Measurements from ENCODE around the gene LRRC3C.

The LRRC3C gene

DNA sequence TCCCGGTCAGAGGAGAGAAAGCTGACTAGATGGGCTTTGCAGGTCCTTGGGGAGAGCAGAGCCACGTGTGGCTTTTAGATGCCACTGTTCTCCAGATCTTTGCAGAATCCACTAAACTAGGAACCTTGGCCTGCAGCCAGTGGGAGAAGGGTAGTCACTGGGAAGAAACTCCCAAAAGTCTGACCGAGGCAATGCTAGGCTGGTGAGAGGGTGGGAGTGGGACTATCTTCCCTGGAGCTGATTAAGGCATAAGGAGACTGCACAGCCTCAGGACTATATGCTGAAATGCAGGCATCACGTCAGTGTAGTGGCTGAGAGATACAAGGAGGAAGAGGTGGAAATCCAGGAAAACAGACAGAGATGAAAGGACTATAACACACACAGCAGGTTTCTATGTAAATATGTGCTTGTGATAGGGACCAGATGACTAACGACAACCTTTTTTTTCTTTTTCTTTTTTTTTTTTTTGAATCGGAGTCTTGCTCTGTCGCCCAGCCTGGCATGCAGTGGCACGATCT lies 33.1 kb downstream of the LRRC3C start:
- TF ChIP-seq SIN3A (IDR thresholded peaks at IDR 0.05; ENCODE audit: borderline replicate concordance, insufficient read depth, low read length) (no peak), POLR2AphosphoS5 (IDR thresholded peaks at IDR 0.05; ENCODE audit: low read depth, low read length) (no peak), TAF1 (IDR thresholded peaks at IDR 0.05; ENCODE audit: borderline replicate concordance, insufficient read depth, low read length) (no peak), FOXP2 (optimal IDR thresholded peaks at IDR 0.05; ENCODE audit: borderline replicate concordance, extremely low read depth, extremely low read length, insufficient read depth) (no peak)
- TF ChIP-seq, protein P1, sequence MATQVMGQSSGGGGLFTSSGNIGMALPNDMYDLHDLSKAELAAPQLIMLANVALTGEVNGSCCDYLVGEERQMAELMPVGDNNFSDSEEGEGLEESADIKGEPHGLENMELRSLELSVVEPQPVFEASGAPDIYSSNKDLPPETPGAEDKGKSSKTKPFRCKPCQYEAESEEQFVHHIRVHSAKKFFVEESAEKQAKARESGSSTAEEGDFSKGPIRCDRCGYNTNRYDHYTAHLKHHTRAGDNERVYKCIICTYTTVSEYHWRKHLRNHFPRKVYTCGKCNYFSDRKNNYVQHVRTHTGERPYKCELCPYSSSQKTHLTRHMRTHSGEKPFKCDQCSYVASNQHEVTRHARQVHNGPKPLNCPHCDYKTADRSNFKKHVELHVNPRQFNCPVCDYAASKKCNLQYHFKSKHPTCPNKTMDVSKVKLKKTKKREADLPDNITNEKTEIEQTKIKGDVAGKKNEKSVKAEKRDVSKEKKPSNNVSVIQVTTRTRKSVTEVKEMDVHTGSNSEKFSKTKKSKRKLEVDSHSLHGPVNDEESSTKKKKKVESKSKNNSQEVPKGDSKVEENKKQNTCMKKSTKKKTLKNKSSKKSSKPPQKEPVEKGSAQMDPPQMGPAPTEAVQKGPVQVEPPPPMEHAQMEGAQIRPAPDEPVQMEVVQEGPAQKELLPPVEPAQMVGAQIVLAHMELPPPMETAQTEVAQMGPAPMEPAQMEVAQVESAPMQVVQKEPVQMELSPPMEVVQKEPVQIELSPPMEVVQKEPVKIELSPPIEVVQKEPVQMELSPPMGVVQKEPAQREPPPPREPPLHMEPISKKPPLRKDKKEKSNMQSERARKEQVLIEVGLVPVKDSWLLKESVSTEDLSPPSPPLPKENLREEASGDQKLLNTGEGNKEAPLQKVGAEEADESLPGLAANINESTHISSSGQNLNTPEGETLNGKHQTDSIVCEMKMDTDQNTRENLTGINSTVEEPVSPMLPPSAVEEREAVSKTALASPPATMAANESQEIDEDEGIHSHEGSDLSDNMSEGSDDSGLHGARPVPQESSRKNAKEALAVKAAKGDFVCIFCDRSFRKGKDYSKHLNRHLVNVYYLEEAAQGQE (IDR thresholded peaks at IDR 0.05; ENCODE audit: insufficient read depth in 1 of 2, low read depth in 2 of 2, low read length in 2 of 2) = no peak

DNA sequence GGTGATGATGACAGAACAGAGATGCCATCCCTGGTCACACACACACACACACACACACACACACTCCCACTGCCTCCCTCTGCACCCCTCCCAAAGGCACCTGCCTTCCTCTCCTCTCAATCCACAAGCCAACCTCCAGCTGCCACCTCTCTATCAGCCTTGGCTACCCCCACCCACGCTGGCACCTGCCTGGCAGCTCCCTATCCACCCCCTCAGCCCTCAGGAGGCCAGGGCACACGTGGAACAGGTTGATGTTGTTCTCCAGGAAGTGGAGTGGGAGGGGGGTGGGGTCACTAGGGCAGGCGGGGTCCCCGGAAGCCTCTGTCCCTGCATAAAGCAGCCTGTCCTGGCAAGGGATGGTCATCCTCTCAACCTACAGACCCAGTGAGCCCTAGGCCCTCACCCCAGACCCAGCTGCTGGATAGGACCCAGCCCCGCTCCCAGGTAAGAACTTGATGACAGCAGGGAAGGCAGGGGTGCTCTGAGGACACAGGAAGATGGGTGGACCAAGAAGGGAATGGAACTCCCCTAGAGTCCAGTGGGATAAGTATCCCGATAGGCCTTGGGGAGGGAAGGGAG lies 35.2 kb downstream of the LRRC3C start, which contains the start of gene GSDMA:
TSS of gene GSDMA (plus strand) at position 363 of the 579 bp plus-strand sequence. CDS start 2,684 bp downstream, outside the sequence.
- no peak for TF ChIP-seq TAF1 (IDR thresholded peaks at IDR 0.05; ENCODE audit: borderline replicate concordance, insufficient read depth, low read length)
- TF ChIP-seq FOXP2 (optimal IDR thresholded peaks at IDR 0.05; ENCODE audit: borderline replicate concordance, extremely low read depth, extremely low read length, insufficient read depth) = no peak
- no peak for TF ChIP-seq SIN3A (IDR thresholded peaks at IDR 0.05; ENCODE audit: borderline replicate concordance, insufficient read depth, low read length)
- TF ChIP-seq POLR2AphosphoS5 (IDR thresholded peaks at IDR 0.05; ENCODE audit: low read depth, low read length) = no peak

DNA sequence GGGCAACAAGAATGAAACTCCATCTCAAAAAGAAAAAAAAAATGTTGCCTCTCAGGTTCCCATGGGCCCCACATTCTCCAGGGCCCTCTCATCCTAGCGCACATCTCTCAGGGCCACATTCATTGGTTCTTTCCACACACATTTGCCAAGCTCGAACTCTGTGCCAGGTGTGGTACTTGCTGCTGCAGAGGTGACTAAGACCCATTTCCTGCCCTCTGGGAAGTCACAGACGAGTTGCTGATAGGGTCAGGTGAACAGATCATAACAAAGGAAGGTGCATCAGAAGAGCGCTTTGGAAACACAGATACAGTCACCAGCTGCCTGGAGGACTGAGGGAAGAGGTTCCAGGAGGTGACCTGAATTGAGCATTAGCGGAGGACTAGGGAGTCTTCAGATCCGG lies 36.3 kb downstream of the LRRC3C start:
- TF ChIP-seq TAF1 (IDR thresholded peaks at IDR 0.05; ENCODE audit: borderline replicate concordance, insufficient read depth, low read length) (no peak), SIN3A (IDR thresholded peaks at IDR 0.05; ENCODE audit: borderline replicate concordance, insufficient read depth, low read length) (no peak)
- TF ChIP-seq, protein P1 (IDR thresholded peaks at IDR 0.05; ENCODE audit: insufficient read depth in 1 of 2, low read depth in 2 of 2, low read length in 2 of 2) = no peak

DNA sequence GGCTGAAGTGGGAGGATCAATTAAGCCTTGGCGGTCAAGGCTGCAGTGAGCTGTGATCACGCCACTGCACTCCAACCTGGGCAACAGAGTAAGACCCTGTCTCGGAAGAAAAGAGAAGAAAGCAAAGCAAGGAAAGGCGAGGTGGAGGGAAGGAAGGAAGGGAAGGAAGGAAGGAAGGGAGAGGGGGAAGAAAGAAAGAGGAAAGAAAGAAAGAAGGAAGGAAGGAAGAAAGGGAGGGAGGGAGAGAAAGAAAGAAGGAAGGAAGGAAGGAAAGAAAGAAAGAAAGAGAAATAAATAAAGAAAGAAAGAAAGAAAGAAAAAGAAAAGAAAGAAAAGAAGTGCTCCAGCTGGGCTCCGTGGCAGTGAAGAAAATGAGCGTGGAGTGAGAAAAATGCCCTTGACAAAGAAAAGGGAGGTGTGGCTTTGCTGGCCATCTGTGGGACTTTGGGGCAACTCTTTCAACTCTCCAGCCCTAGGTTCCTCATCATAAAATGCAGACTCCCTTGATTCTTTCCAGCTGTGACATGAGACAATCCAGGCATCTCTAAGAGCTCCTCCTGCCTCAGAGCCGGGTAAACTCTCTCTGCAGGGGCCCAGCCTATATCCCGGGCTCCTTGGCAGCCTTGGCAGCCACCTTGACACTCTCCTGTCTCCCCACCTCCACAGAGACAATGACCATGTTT lies 37.6 kb downstream of the LRRC3C start:
- TF ChIP-seq, protein P1 (IDR thresholded peaks at IDR 0.05; ENCODE audit: insufficient read depth in 1 of 2, low read depth in 2 of 2, low read length in 2 of 2) = no peak
- no peak for TF ChIP-seq POLR2AphosphoS5 (IDR thresholded peaks at IDR 0.05; ENCODE audit: low read depth, low read length)
- no peak for TF ChIP-seq TAF1 (IDR thresholded peaks at IDR 0.05; ENCODE audit: borderline replicate concordance, insufficient read depth, low read length)
- no peak for TF ChIP-seq FOXP2 (optimal IDR thresholded peaks at IDR 0.05; ENCODE audit: borderline replicate concordance, extremely low read depth, extremely low read length, insufficient read depth)
- no peak for TF ChIP-seq SIN3A (IDR thresholded peaks at IDR 0.05; ENCODE audit: borderline replicate concordance, insufficient read depth, low read length)

DNA sequence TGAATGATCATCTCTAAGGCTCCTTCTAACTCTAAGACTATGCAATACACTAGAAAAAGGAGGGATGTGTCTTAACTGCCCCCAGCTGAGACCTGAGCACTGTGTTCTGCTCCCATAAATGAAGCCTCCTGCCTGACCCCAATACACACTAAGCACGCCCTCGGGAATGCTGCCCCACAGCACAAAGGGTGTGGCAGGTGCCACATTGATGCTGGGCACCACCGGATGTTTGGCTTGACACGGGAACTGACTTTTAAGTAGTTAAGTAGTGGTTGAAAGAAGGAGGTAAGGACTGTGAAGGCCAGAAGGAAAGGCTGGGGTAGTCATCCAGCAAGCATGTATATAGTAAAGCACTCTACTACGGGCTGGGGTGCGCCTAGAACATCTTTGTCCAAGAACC lies 39.2 kb downstream of the LRRC3C start:
- TF ChIP-seq, protein P1 (IDR thresholded peaks at IDR 0.05; ENCODE audit: insufficient read depth in 1 of 2, low read depth in 2 of 2, low read length in 2 of 2) = no peak

All from PFSK-1 (cell line).